DND-41 (cell line): ENCODE data around the gene MYH14.

Experiments used
- ATAC-seq: fragments of 200-7000 bp; cut with Tn5 transposase; 3 replicates; pipeline ENCODE4 v1.9.1; 2021; ENCODE audit warnings: low read depth; ENCODE audit not compliant: insufficient read depth
- DNase-seq: peaks from one replicate; pipeline ENCODE4 v3.0.0-alpha.2; 2020
- H2AFZ ChIP-seq: 2 replicates; pipeline ENCODE4 v1.6.0; 2012; ENCODE audit warnings: low read depth, low read length
- H3K27ac ChIP-seq: 2 replicates; pipeline ENCODE4 v1.5.1; 2012; ENCODE audit warnings: low read length, inconsistent platforms
- H3K27me3 ChIP-seq: fragments of 200-600 bp; sonication (generic); 2 replicates; pipeline ENCODE4 v1.6.0; 2012; ENCODE audit warnings: low read length, mild to moderate bottlenecking, inconsistent platforms; ENCODE audit not compliant: insufficient read depth, poor library complexity
- H3K36me3 ChIP-seq: 2 replicates; pipeline ENCODE4 v1.5.1; 2012; ENCODE audit warnings: low read length, inconsistent platforms; ENCODE audit not compliant: insufficient read depth
- H3K4me1 ChIP-seq: 2 replicates; pipeline ENCODE4 v1.5.1; 2012; ENCODE audit warnings: mild to moderate bottlenecking, low read length; ENCODE audit not compliant: insufficient read depth
- H3K4me2 ChIP-seq: 2 replicates; pipeline ENCODE4 v1.6.0; 2012; ENCODE audit warnings: mild to moderate bottlenecking, moderate library complexity, low read length, inconsistent platforms; ENCODE audit not compliant: insufficient read depth
- H3K4me3 ChIP-seq, 2 experiments: fragments of 200-600 bp in 1 of 2; shearing (Covaris generic) in 1 of 2; 2 replicates each; pipeline ENCODE4 v1.5.1; 2012 to 2016; ENCODE audit warnings: inconsistent platforms in 2 of 2, low read length in 2 of 2, mild to moderate bottlenecking in 2 of 2, low read depth in 1 of 2, moderate library complexity in 1 of 2
- H3K79me2 ChIP-seq: 2 replicates; pipeline ENCODE4 v1.6.0; 2012; ENCODE audit warnings: low read length, inconsistent platforms; ENCODE audit not compliant: insufficient read depth
- H3K9ac ChIP-seq: 2 replicates; pipeline ENCODE4 v1.6.0; 2012; ENCODE audit warnings: low read depth, mild to moderate bottlenecking, inconsistent platforms, low read length, moderate library complexity
- H3K9me3 ChIP-seq: 2 replicates; pipeline ENCODE4 v1.5.1; 2012; ENCODE audit warnings: low read length, moderate library complexity, mild to moderate bottlenecking, inconsistent platforms; ENCODE audit not compliant: insufficient read depth, severe bottlenecking
- H4K20me1 ChIP-seq: 2 replicates; pipeline ENCODE4 v1.6.0; 2012; ENCODE audit warnings: low read length; ENCODE audit not compliant: insufficient read depth
- EZH2 ChIP-seq: IDR thresholded peaks from 3 replicates; pipeline ENCODE4 v1.6.1; 2012; ENCODE audit warnings: borderline replicate concordance, low read depth, mild to moderate bottlenecking, moderate library complexity, low read length, inconsistent platforms; ENCODE audit not compliant: severe bottlenecking
- TF ChIP-seq, protein P1 (sequence below): IDR thresholded peaks from 2 replicates; pipeline ENCODE4 v1.5.1; 2012; ENCODE audit warnings: borderline replicate concordance, low read length, moderate library complexity, mild to moderate bottlenecking; ENCODE audit not compliant: poor library complexity, severe bottlenecking; ENCODE audit errors: extremely low read depth

MYH14 gene

GRCh38 chr19:50244695-50245094, 41.3 kb downstream of the MYH14 start:
- no peaks in the 10 kb centered on the region; the same call in 1 of the 2 replicates for H4K20me1 ChIP-seq
- DNase-seq (no peak), ATAC-seq (no peak)
- H3K4me3 ChIP-seq = no peak overlapping the region
- no peaks in the 10 kb centered on the region for H3K27me3 ChIP-seq
- TF ChIP-seq, protein P1, sequence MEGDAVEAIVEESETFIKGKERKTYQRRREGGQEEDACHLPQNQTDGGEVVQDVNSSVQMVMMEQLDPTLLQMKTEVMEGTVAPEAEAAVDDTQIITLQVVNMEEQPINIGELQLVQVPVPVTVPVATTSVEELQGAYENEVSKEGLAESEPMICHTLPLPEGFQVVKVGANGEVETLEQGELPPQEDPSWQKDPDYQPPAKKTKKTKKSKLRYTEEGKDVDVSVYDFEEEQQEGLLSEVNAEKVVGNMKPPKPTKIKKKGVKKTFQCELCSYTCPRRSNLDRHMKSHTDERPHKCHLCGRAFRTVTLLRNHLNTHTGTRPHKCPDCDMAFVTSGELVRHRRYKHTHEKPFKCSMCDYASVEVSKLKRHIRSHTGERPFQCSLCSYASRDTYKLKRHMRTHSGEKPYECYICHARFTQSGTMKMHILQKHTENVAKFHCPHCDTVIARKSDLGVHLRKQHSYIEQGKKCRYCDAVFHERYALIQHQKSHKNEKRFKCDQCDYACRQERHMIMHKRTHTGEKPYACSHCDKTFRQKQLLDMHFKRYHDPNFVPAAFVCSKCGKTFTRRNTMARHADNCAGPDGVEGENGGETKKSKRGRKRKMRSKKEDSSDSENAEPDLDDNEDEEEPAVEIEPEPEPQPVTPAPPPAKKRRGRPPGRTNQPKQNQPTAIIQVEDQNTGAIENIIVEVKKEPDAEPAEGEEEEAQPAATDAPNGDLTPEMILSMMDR = no peak
- no peak for TF ChIP-seq EZH2
- H3K79me2 ChIP-seq = no peaks in the 10 kb centered on the region
- no peaks in the 10 kb centered on the region for H3K36me3 ChIP-seq
- no peak overlapping the region for H3K27ac ChIP-seq
- no peak overlapping the region for H3K9ac ChIP-seq
- H3K4me1 ChIP-seq = no peaks in the 10 kb centered on the region
- H3K9me3 ChIP-seq = no peaks in the 10 kb centered on the region
- no peak overlapping the region for H2AFZ ChIP-seq
- H3K4me2 ChIP-seq = no peak overlapping the region

GRCh38 chr19:50248413-50248812, 45.0 kb downstream of the MYH14 start:
- TF ChIP-seq, protein P1 = no peak
- no peak for TF ChIP-seq EZH2
- no peak overlapping the region for H3K27ac ChIP-seq
- H4K20me1 ChIP-seq = no peaks in the 10 kb centered on the region; the same call in 1 of the 2 replicates
- no peaks in the 10 kb centered on the region for H3K27me3 ChIP-seq
- no peak overlapping the region for H3K9ac ChIP-seq
- DNase-seq (no peak), ATAC-seq (no peak)
- H2AFZ ChIP-seq = no peak overlapping the region
- no peaks in the 10 kb centered on the region for H3K79me2 ChIP-seq
- peaks cover 3% of the 10 kb centered on the region for H3K9me3 ChIP-seq
- no peak overlapping the region for H3K4me3 ChIP-seq
- no peak overlapping the region for H3K4me2 ChIP-seq
- no peaks in the 10 kb centered on the region for H3K4me1 ChIP-seq
- no peaks in the 10 kb centered on the region for H3K36me3 ChIP-seq

- no peak overlapping the region for H3K27ac ChIP-seq
- H3K9ac ChIP-seq = no peak overlapping the region
- no peak for TF ChIP-seq EZH2
- no peaks in the 10 kb centered on the region; the same call in 1 of the 2 replicates for H4K20me1 ChIP-seq
- no peaks in the 10 kb centered on the region for H3K79me2 ChIP-seq
- H3K4me3 ChIP-seq = no peak overlapping the region
- no peak overlapping the region for H3K4me2 ChIP-seq
- DNase-seq (no peak), ATAC-seq (no peak)
- no peaks in the 10 kb centered on the region for H3K27me3 ChIP-seq
- H3K9me3 ChIP-seq = peaks cover 5% of the 10 kb centered on the region
- H3K4me1 ChIP-seq = no peaks in the 10 kb centered on the region
- no peak overlapping the region for H2AFZ ChIP-seq
- H3K36me3 ChIP-seq = no peaks in the 10 kb centered on the region
Measured at GRCh38 chr19:50248826-50249225, 45.4 kb downstream of the MYH14 start.

- Histone ChIP-seq H3K27me3 (no peaks in the 10 kb centered on the region), H3K79me2 (no peaks in the 10 kb centered on the region), H3K27ac (no peak overlapping the region), H3K4me3 (no peak overlapping the region), H3K9ac (no peak overlapping the region), H3K4me1 (no peaks in the 10 kb centered on the region), H3K36me3 (no peaks in the 10 kb centered on the region), H4K20me1 (no peaks in the 10 kb centered on the region; the same call in 1 of the 2 replicates), H2AFZ (no peak overlapping the region), H3K4me2 (no peak overlapping the region), H3K9me3 (peaks cover 5% of the 10 kb centered on the region)
- no peak for ATAC-seq
- TF ChIP-seq, protein P1 = no peak
- no peak for TF ChIP-seq EZH2
- no peak for DNase-seq
Measured at GRCh38 chr19:50249636-50250035, 46.2 kb downstream of the MYH14 start.
